ENCODE results near the gene ST3GAL4.
"Not testable (repeated sequence)": the region's sequence is repeated elsewhere in the genome, so short reads cannot be mapped to it uniquely, and the experiment has no call there.

ST3GAL4 gene

DNA sequence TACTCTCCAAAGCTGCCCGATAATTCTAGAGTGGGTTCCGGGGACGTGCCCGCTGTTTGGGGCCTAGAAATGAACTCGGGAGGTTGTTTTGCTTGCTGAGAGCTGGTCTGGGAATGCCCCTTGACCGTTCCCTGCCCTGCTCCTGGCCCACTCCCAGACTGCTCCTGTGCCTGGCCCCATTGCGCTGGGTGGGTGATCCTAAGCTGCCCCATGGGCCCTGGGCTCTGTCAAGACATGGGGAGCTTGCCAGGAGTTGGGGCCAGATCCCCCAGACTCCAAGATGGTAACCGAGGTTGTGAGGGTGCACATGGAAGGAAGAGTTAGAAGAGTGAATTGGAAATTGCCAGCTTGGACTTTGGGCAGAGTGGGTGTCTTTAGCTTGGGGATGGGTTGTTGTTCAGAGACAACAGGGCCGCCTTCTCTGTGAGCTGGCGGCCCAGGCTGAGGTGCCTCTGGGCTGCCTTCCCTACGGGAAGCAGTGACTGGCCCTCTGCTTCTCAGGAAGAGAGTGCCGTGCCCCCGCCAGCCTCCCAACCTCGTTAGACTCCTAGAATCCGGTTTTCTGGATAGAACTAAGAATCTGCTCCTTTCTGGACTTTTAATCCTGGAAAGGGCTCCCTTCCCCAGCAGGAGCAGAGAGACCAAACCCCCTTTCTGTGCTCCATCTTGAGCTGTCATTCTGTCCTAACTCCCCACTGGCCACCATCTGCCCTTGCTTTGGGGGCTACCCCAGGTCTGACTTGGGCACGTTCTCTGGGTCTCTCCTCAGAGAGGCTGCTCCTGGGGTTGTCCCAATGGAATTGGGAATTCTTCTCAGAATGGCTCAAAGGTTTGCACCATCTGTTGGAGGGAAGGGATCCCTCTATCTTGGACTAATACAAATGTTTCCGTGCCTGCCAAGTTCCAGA, 1.8 kb downstream of the ST3GAL4 start:
- Mint-ChIP-seq H3K9me3 (no peaks in the 10 kb centered on the region), H3K4me3 (peak overlapping the region; percentile 69 to 75), H3K4me1 (ENCODE audit: low read depth in 2 of 2) (peaks cover 24 to 26% of the 10 kb centered on the region in 2 donors), H3K36me3 (ENCODE audit: insufficient read depth) (peaks cover 12% of the 10 kb centered on the region), H3K27me3 (no peaks in the 10 kb centered on the region), H3K27ac (peak overlapping the region in 1 of 2 donors; percentile 71)
- no peak for ATAC-seq (replicated peaks)
- no peak for DNase-seq

DNA sequence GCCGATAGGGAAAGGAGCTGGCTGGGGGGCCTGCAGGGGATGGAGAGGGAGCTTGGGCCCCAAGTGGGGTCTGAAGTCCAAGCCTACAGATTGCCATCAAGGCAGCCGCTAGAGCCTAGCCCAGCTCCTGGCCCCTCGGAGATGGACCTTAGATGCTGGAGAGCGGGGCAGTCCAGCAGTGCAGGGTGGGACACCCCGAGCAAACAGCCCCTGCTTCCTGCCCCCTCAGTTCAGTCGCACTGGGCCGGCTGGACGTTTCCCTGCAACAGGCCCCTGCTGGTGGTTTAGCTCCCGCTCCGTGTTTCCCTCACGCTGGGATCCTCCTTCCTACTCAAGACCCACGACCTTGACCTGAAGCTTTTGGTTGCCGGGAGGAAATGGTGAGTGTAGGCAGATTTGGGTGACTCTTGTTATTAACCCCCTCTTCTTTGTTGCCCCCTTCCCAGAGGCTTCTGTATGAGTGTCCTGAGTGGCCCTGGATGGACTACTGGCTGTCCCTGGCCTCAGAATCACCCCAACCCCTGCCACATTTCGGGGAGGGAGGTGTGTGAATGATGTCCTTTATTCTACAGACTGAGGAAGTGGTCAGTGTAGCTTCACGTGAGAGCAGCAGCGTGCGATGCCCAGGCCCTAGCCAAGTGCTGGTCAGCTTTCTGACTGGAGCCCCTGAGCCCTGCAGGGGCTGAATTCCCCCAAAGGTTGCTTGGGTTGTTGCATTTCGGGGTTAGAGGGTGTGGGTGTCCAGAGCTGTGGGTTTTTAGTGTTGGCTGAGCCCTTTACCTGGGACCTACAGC, 2.7 kb downstream of the ST3GAL4 start:
- H3K4me3 Mint-ChIP-seq, result no peak overlapping the region
- ATAC-seq (replicated peaks) (no peak), DNase-seq (no peak)
- H3K36me3 Mint-ChIP-seq (ENCODE audit: insufficient read depth), result peaks cover 12% of the 10 kb centered on the region
- H3K27ac Mint-ChIP-seq, result peak overlapping the region in 1 of 2 donors; percentile 30
- no peaks in the 10 kb centered on the region for H3K27me3 Mint-ChIP-seq
- H3K4me1 Mint-ChIP-seq (ENCODE audit: low read depth in 2 of 2), result peaks cover 18 to 26% of the 10 kb centered on the region in 2 donors
- no peaks in the 10 kb centered on the region for H3K9me3 Mint-ChIP-seq

DNA sequence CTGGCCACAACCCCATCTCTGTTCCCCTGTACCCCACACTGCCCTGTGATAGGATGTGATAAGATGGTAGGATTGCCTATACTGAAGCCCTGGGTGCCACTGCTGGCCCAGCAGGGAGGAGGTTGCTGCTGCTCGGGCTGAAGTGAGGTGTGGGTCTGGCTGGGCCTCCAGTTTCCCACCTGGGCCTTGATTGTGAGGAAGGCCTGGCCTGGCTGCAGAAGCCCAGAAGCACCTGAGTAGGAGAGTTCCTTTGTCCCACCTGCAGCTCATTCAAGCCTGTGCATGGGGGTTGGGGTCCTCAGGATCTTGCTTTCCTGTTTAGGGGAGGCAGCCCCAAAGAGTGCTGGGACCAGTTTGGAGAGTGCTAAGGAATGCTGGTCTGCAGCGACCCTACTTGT, 3.3 kb downstream of the ST3GAL4 start:
- no peaks in the 10 kb centered on the region for H3K27me3 Mint-ChIP-seq

DNA sequence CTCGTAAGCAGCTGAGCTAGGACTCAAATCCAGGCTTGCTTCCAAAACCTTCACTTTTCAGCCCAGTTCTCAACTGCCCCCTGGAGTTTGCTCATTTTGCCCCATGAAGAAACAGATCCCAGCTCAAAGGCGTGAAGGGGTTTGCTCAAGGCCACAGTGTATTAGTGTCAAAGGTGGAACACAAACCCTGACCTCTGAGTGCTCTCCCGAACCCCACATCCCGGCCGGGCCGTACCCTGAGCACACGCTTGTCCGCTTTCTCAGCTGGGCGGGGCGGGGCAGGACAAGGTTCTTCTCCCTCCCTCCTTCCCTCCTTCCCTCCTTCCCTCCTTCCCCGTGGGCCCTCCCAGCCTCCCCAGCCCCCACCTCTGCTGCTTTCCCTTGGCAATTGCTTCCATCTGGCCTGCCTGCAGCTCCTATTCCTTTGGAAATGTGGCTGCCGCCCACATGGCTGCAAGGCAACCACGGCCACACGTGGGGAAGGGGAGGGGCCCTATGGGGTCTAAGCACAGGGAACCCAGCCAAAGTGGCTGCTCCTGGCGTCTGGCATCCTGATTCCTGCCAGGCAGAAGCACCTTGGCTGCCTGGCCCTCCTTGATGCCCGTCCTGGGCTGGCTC, 4.1 kb downstream of the ST3GAL4 start:
- peak overlapping the region in 1 of 2 donors; percentile 60 for H3K27ac Mint-ChIP-seq

More for the DNA sequence above, 3.3 kb downstream of the ST3GAL4 start:
- no peaks in the 10 kb centered on the region for H3K9me3 Mint-ChIP-seq
- no peak overlapping the region for H3K4me3 Mint-ChIP-seq
- ATAC-seq (replicated peaks), result no peak
- peaks cover 12% of the 10 kb centered on the region for H3K36me3 Mint-ChIP-seq (ENCODE audit: insufficient read depth)
- no peak overlapping the region for H3K27ac Mint-ChIP-seq
- DNase-seq, result no peak
- peaks cover 15 to 24% of the 10 kb centered on the region in 2 donors for H3K4me1 Mint-ChIP-seq (ENCODE audit: low read depth in 2 of 2)

DNA sequence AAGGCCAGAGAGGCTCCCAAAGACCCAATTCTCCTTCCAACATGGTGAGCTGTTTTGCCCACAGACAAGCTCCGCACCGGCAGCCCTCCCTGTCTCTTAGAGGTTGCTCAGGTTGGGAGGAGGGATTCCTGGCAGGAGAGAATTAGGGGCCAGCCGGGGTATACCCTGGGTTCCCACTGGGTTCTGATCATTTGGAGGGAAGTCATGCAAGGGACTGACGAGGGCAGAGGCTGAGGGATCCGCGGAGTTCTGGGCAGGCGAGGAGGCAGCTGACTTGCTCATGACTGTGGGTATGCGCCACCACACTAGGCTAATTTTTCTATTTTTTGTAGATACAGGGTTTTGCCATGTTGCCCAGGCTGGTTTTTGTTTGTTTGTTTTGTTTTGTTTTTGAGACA, 4.6 kb downstream of the ST3GAL4 start:
- no peaks in the 10 kb centered on the region for H3K9me3 Mint-ChIP-seq
- H3K36me3 Mint-ChIP-seq (ENCODE audit: insufficient read depth), result peaks cover 12% of the 10 kb centered on the region
- no peak for ATAC-seq (replicated peaks)
- peaks cover 5 to 15% of the 10 kb centered on the region in 2 donors for H3K4me1 Mint-ChIP-seq (ENCODE audit: low read depth in 2 of 2)
- H3K27me3 Mint-ChIP-seq, result no peaks in the 10 kb centered on the region
- no peak for DNase-seq
- peak overlapping the region in 1 of 2 donors; percentile 60 for H3K27ac Mint-ChIP-seq
- H3K4me3 Mint-ChIP-seq, result no peak overlapping the region

More for the DNA sequence above, 4.1 kb downstream of the ST3GAL4 start:
- Mint-ChIP-seq H3K9me3 (no peaks in the 10 kb centered on the region), H3K4me3 (no peak overlapping the region), H3K36me3 (ENCODE audit: insufficient read depth) (peaks cover 12% of the 10 kb centered on the region), H3K4me1 (ENCODE audit: low read depth in 2 of 2) (peaks cover 10 to 20% of the 10 kb centered on the region in 2 donors), H3K27me3 (no peaks in the 10 kb centered on the region)
- no peak for DNase-seq
- no peak for ATAC-seq (replicated peaks)

DNA sequence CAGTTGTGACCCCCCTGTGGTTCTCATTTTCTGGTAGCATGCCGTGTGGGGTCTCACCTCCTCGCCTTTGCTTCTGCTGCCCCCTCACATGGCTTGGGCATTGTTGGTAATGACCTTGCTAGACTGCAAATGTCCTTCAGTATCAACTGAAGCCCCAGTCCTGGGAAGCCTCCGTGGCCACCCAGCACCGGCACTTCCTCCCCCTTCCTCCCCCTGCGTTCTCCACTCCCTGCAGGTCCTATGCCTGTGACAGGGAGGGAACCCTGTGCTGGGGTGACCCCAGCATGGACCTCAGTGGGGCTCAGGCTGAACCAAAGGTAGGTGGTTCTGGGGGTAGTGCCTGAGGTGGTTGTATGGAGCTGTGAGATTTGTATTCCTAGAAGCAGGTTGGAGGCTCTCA, 5.9 kb downstream of the ST3GAL4 start:
- no peak overlapping the region for H3K4me3 Mint-ChIP-seq
- H3K36me3 Mint-ChIP-seq (ENCODE audit: insufficient read depth), result peaks cover 6% of the 10 kb centered on the region
- H3K9me3 Mint-ChIP-seq, result no peaks in the 10 kb centered on the region
- H3K27ac Mint-ChIP-seq, result no peak overlapping the region
- peaks cover 5 to 12% of the 10 kb centered on the region in 2 donors for H3K4me1 Mint-ChIP-seq (ENCODE audit: low read depth in 2 of 2)
- ATAC-seq (replicated peaks) (no peak), DNase-seq (no peak)
- no peaks in the 10 kb centered on the region for H3K27me3 Mint-ChIP-seq

DNA sequence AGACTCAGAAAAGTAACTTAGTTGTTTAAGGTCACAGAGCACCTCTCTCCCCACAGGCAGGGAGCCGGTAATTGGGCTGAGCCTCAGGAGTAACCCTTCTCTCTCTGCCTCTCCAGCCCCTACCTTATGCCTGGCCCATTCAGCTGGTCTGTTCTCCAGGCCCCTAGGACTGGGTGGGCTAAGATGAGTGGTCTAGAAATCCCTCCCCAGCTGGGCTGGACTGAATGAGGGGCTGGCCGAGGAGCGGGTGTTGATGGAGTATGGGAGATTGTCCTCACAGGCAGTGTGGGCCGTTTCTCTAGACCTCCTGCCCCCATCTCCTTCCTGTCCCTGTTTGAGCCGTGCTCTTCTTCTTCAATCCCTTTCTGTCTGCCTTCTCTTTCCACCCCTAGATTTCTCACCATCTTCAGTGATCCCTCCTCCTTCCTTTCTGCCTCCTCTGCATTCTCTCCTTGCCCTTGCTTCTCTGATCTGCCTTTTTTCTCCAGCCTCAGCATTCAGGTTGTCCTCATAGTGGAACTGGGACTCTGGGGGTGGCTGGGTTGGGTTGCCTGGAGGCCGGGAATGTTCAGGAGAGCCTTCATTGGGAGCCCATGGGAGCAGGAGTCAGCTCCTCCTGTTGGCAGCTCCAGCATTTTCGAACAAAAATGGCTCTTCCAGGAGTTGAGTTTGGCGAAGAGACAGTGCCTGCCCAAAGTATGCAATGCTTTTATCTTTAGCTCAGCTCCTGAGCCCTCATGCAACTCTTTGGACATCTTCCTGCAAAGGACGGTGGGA, 7.6 kb downstream of the ST3GAL4 start:
- peak overlapping the region; percentile 30 to 62 for H3K27ac Mint-ChIP-seq
- DNase-seq, result no peak
- H3K4me1 Mint-ChIP-seq (ENCODE audit: low read depth in 2 of 2), result peaks cover 11% of the 10 kb centered on the region in 2 donors

DNA sequence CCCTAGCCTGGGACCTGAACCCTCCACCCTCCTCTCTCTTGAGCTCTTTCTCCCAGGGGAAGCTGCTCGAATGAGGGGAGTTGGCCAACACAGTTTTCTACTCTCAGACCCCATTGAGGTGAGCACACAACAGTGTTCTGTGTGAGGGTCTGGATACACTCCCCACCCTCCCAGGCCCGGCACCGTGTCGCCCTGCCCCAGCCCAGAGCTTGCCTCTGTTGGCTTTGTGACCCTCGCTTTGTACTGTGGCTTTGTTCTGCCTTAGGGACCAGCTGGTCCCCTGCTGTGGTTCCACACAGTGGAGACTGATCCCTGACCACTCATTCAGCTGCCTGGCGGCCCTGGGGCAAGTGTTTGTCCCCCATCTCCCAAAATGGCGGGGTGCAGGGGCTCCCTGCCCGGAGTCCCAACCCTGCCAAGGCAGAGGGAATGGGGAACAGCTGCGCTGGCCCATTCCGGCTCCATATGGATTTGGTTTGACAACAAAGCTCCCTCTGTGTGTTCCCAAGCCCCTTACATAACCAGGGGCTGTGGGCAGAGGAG, 8.3 kb downstream of the ST3GAL4 start:
- Mint-ChIP-seq H3K4me1 (ENCODE audit: low read depth in 2 of 2) (peaks cover 13 to 14% of the 10 kb centered on the region in 2 donors), H3K27me3 (no peaks in the 10 kb centered on the region), H3K4me3 (no peak overlapping the region), H3K9me3 (no peaks in the 10 kb centered on the region), H3K27ac (peak overlapping the region in 1 of 2 donors; percentile 62), H3K36me3 (ENCODE audit: insufficient read depth) (peaks cover 6% of the 10 kb centered on the region)
- DNase-seq (no peak), ATAC-seq (replicated peaks) (no peak)

More for the DNA sequence above, 7.6 kb downstream of the ST3GAL4 start:
- Mint-ChIP-seq H3K36me3 (ENCODE audit: insufficient read depth) (peaks cover 4% of the 10 kb centered on the region), H3K27me3 (no peaks in the 10 kb centered on the region), H3K4me3 (no peak overlapping the region), H3K9me3 (no peaks in the 10 kb centered on the region)
- no peak for ATAC-seq (replicated peaks)

DNA sequence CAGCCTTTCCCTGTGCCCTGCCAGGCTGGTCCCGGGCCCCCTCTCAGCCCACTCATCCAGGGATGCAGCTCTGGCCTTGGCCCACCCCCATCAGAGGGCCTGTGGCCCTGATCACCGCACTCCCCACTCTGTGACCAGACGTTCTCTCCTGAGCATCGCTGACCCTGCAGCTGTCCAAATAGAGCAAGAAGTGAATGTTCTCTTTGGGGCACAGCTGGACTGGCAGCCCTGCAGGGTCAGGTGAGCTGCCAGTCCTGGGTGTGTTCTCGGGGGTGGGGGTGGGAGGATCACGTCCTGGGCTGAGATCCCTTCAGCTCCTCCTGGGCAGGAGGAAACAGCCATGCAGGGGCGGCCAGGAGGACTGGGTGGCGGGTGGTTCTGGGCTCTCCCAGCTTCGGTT, 9.2 kb downstream of the ST3GAL4 start:
- H3K27ac Mint-ChIP-seq; H3K4me3 Mint-ChIP-seq; H3K27me3 Mint-ChIP-seq; DNase-seq; ATAC-seq (replicated peaks); H3K9me3 Mint-ChIP-seq; H3K36me3 Mint-ChIP-seq (ENCODE audit: insufficient read depth): not testable (repeated sequence)
- peaks cover 14 to 17% of the 10 kb centered on the region in 2 donors for H3K4me1 Mint-ChIP-seq (ENCODE audit: low read depth in 2 of 2)

DNA sequence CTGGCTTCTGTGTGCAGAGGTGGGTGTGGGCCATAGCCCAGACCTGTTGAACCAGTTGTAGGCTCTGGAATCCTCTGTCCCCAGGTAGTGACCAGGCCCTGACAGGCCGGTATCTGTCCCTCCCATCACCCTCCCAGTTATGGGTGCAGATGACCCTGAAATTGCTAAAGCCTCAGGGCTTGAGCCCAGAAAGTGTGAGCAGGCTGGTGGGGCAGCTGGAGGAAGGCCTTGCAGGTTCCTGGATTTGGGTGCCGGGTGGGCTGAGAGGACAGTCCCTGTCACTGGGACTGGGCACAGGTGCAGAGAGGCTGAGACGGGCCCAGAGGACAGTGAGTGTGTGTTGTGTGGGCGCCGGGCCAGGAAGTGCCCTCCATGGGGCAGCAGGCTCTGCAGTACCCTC, 10.0 kb downstream of the ST3GAL4 start:
- not testable (repeated sequence) for H3K27me3 Mint-ChIP-seq; DNase-seq; ATAC-seq (replicated peaks); H3K4me3 Mint-ChIP-seq; H3K27ac Mint-ChIP-seq; H3K36me3 Mint-ChIP-seq (ENCODE audit: insufficient read depth); H3K9me3 Mint-ChIP-seq
- peaks cover 14 to 20% of the 10 kb centered on the region in 2 donors for H3K4me1 Mint-ChIP-seq (ENCODE audit: low read depth in 2 of 2)

DNA sequence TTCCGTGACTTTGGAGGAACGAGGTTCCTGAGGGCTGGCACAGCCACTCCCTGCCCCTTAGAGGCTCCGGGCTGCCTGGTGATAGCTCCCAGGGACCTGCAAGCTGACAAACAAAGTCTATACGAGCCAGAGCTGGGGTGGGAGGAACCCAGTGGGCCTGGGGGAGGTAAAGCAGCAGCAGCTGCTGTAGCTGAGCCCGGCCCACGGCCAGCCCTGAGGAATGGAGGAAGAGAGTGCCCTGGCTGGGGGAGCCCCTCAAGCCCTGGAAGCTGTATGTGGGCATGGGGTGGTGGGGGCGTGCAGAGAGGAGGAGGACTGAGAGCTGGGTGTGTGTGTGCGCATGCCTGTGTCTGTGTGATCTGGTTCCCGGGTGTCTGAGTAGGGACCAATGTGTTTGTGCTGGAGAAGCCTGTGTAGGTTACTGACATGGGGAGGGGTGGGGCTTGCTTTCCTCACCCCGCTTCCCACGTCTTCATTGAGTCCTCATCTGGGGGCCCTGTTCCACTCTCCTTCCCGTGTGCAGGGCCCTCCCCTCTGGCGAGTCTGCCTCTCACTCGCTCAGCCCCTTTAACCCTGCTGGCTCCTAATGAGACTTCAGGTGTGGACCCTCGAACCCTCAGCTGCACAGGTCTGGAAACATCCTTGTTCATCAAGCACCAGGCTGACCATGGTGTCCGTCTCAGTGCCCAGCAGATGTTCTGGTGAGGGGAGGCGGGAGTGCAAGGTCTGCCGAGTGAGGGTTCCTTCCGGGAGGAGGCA, 10.8 kb downstream of the ST3GAL4 start:
- DNase-seq (no peak), ATAC-seq (replicated peaks) (no peak)
- Mint-ChIP-seq H3K4me1 (ENCODE audit: low read depth in 2 of 2) (peaks cover 12 to 20% of the 10 kb centered on the region in 2 donors), H3K9me3 (no peaks in the 10 kb centered on the region), H3K27me3 (no peaks in the 10 kb centered on the region), H3K36me3 (ENCODE audit: insufficient read depth) (peaks cover 9% of the 10 kb centered on the region), H3K4me3 (no peak overlapping the region), H3K27ac (peak overlapping the region in 1 of 2 donors; percentile 23)
